Ramos (cell line): ENCODE results near the gene LAD1.

Source experiments
- in situ Hi-C: fragments of 300-500 bp; cut with MboI; formaldehyde crosslinking; loops from one replicate; pipeline ENCODE4 v1.14.3; 2022; ENCODE audit warnings: low sequenced_read_pairs; ENCODE audit not compliant: unreplicated experiment

Gene LAD1

DNA sequence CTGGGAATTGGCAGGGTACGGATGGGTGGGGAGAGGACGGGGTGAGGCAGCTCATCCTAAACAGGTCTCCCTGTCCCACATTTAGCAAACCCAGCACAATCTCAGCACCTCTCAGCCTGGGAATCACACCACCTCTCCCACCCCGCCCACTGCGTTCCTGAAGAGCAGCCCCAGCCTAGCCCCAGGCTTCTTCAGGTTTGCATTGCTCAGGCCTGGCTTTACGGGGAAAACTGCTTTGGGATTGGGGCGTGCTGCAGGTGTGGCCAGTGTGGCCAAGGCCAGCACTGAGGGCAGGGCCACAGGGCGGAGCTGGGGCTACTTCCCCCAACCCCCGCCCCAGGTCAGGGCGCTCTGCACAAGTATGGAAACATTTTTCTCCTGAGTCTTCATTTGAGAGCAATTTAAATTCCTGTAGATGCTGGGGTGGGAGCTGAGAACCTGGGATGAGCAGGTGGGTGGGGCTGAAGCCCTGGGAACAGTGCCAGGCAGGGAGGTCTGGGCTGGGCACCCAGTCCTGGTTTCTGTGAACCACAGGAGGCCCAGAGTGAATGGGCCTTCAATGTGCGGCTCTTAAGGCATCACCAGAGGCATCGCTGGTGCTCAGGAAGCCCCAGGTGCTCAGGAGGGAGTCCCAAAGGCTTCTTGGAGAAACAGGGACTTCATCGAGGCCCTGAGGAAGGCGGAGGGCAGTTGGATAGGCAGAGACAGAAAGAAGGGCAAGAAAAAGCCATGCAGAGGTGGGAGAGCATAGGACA is 45.8 kb downstream of the LAD1 start:
- in situ Hi-C loops = no loop called here

DNA sequence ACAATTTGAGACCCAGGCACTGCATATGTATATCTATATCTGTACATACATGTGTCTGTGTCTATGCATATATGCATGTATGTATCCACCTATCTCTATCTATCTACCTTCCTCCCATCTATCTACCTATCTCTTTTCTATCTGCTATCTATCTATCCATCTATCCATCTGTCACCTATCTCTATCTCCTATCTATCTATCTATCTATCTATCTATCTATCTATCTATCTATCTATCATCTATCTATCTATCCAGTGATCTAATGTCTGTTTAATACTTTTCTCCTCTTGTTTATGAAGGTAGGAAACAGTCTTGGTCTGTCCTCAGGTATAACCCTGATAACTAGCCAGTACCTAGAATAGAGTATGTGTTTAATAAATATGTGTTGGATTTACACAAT is 47.5 kb downstream of the LAD1 start:
- in situ Hi-C loops = no loop called here

DNA sequence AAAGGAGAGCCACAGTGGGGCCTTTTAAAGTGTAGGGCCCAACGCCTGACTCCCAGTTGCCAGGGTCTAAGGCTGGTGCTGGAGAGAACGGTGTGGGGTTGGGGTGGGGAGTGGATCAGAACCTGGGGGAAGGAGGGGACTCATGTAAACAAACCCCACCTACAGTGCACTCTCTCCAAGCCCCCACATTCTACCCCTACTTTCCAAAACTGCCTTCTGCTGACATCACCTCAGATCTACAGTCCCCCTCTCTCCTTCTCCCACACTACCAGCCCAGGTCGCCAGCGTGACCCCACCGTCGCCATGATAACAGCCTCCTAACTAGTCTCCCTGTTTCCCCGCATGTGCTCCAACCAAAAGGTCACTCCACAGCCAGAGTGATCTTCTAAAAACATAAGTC is 48.2 kb downstream of the LAD1 start:
- in situ Hi-C loops = no loop called here

DNA sequence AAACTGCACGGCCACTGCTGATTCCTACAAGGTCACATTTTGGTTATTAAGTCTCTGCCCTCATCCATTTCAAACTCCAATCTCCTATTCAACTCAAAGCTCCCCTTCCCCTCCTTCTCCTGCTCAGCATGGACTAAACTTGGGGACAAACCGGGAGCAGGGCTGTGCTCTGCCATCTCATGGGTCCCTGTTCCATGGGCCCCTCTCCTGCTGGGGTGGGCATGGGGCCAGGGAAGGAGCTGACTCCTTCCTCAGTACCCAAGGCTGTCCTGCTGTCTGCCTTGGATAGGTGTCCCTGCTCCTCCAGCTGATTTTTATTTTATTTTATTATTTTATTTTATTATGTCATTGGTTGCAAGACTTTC is 48.8 kb downstream of the LAD1 start:
- in situ Hi-C loops = no loop called here

DNA sequence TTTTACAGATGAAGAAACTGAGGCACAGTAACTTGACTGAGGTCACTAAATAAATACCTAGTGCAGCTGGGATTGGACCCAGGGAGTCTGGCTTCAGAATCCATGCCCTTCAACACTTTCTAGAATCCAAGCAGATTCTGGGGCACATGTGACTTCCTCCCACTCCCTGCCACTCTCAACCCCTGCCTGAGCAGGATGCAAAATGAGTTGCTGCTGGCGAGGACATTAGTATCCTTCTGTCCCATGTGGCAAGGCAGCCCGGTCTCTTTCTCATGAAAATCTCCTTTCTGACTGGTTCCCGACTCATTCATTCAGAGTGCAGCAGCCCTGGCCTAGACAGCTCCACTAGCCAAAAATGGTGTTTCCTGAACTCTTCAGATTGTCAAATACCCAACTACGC is 50.0 kb downstream of the LAD1 start:
- in situ Hi-C loops = no loop called here

DNA sequence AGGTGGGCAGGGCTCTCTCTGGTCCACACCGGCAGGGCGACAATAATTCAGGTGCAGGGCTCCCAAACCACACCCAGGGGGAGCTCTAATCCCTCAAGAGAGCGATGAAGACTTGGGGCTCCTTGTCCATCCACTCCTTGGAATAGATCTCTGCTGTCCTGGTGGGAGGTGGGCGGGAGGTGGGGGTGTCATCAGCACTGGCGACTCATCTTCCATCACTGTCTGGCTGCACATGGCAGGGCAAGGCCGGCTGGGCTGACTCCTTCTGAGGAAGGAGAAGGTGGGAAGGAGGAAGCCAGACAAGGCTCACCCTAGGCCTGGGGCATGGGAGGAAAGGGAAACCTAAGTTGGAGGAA is 50.9 kb downstream of the LAD1 start:
- in situ Hi-C loops = no loop called here

DNA sequence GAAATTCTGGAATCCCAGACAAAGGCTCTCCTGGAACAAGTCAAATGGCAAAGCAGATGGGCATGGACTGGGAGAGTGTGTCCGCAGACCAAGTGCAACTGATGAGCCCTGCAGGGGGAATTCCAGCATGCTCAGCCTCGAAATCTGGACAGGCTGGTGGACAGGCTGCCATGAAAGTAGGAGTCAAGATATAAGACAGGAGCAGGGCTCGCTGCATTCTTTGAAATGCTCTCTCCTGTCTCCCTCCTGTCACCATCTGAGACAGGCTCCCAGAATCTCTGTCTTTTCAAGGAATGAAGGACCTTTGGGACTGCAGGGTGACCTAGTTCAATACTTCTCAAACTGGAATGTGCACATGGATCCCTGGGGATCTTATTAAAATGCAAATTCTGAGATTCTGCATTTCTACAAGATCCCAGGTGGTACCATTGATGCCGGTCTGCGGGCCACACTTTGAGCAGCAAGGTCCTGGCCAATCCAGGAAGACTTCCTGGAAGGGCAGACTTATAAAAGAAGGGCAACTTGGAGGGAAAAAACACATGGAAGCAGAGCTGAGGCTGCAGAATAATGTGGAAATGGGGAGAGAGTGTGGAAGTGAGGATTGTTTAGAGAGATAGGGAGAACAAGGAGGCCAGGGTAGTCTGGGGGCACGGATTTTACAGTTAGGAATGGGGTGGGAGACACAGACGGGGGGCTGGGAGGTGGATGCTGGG is 51.5 kb downstream of the LAD1 start:
- in situ Hi-C loops = no loop called here

DNA sequence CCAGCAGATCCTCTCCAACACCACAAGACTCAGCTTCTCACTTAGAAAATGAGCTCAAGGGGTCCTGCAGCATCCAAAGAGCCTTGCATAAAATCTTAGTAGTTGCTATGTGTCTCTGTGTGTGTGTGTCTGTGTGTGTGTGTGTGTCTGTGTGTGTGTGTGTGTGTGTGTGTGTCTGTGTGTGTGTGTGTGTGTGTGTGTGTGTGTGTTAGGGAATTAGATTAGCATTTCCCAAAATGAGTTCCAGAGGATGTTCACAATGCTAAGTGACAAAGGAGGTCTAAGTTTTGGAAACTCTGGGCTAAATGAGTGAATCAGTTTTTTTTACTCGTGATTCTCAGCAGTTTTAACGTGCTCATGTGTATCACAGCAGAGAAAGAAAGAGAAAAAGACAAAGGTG is 52.1 kb downstream of the LAD1 start:
- in situ Hi-C loops = no loop called here

DNA sequence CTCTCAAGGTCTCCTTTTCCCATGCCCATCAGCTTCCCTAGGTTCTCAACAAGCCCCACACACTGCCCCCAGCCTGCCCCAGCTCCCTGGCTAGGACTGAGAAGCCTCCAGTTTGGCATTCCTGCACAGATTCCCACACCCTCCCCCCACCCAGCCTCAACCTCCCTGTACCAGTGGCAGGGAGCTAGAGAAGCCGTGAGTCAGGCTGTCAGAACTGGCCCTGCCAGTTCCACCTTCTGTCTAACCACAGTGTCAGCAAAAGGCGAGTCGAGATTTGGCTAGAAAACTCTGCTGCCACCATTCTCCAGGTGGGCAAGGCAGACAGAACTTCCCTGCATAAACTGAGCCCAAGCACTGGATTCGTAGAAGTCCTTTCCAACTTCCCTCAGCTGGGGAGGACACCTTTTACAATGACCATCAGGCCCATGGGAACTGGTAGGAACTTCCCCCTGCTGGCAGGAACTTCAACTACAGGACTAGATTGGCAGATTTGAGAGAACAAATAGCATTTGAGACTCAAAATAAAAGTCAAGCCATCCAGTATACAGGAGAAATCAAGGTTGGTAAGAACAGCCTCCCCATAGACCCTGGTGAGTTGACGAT is 52.7 kb downstream of the LAD1 start:
- in situ Hi-C loops = no loop called here

DNA sequence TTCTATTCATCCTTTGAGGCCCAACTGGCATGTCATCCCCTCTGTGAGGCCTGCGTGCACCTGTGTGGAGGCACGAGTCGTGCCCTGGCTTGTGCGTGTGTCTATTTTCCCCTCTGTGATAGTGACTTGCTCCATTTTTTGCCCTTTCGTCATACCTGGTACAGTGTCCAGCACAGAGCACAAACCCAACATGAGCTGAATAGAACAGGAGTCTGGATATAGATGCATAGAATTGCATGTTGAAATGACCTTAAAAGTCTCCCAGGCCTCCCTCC is 54.1 kb downstream of the LAD1 start:
- in situ Hi-C loops = no loop called here

DNA sequence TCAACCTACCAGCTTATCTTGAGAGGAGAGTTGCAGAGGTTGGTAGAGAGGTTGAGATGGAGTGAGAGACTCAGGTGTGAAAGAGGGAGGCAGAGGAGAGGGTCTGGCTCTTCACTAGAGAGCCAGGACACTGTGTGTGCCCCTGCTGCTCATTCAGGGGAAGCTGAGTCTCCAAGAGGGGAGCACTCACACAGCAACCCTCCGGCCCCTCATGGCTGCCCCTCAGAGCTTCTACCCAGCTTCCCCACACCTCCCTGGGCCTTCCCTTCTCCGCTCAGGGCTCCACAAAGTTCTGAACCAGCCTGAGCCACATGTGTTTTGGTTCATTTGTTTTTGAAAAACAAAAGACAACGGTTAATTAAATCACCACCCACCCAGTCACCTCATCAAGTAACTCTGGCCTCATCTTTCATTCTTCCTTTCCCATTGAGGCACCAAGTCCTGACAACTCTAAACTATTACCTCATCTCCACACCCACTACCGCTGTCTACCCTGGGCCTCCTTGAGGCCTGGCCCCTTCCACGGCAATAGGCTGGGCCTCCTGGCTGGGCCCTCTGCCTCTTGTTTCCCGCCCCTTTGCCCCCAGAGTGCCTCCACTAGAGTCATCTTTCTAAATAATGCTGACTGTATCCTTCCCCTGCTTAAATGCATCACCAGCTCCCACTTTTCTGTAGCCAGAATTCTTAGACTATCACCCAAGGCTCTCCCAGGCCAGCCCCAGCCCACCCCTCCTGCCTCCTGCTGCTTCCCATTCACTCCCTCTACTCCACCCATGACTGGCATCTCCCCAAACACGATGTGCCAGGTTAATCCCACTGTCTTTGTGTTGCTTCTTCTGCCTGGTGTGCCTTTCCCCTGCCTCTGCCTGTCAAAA is 54.7 kb downstream of the LAD1 start:
- in situ Hi-C loops = no loop called here

DNA sequence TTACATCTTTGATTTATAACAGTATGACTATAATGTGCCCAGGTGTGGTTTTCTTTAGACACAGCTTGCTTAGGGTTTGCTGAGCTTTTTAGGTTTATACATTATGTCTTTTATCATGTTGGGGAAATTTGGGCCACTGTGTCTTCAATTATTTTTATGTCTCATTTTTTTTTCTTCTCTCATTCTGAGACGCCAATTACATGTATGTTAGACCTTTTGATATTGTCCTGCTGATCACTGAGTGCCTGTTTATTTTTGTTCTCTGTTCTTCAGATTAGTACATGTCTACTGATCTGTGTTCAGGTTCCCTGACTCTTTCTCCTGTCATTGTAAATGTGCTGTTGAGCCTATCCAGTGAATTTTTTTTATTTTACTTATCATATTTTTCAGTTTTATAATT is 57.7 kb downstream of the LAD1 start:
- in situ Hi-C loops = no loop called here

DNA sequence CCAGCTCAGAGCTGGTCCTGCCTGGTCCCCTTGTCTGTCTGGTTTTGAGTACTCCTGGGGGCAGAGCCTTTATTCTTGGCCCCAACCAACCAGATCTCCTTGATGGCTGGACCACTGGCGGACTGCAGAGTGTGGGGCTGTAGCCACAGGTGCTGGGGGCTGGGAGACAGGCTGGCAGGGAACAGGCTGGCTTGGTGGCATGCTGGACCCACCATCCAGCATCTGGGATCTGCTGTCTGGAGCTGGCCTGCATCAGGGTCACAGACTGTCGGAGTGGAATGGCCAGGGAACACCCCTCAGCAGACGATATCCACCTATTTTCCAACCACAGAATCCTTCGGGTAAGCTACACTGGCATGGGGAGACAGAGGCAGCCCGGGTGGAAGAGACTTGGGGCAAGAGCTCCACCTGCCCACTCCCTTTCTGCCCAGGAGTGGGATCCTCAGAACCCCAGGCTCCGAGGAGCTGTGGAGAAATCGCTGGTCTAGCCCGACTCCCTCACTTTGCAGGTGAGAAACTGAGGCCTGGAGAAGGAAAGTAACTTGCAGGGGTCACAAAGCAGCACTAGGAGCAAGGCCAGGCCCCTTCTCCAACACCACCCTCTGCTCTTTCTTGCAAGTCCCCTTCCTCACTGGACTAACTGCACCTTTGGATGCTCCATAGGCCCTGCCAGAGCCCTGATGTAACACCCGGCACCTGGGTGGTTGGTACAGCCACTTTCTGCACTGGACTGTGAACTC is 62.2 kb downstream of the LAD1 start:
- in situ Hi-C loops = no loop called here

DNA sequence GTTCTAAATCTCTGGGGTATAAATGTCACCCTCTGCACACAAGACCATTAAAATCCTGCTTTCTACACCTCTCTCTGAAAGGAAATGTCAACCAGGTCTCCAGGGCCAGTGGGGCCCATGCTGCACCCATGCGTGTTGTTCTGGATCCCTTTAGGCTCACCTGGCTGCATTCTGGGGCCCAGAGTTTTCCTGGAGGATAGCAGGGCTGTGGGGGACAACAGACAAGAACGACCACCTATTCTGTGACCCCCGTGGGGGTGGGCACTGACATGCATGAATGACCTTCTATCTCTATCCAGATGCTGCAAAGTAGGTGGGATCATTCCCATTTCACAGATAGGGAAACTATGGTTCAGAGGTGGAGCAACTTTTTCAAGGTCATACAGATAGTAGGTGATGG is 63.2 kb downstream of the LAD1 start:
- in situ Hi-C loops = no loop called here

DNA sequence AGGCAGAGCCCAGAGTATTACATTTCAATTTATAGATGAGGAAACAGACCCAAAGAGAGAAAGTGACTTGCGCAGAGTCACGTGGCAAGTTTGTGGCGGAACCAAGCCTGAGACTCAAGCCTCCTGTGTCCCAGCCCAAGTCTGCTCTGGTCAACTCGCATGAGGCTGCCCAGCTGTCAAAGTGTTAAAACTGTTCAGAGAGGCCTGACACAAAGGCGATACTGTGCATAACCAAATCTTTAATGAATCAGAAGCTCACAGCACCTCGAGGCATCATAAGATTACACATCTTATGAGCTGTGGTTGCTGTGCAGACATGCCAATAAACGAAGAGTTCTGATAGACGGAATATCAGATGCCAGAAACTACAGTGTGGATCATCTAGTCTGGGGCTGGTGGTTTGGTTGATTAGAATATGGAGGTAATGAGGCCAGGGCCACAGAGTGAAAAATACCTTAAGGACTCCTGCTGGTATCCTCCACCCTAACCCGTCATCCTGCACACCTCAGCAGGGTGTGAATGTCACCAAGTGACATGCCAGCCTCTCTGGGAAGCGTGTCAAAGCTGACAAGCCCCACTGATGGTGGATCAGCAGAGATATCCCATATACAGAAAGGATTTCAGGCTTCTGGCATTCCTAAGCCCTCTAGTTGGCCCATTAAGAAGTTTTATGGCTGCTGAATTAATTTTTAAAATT is 63.8 kb downstream of the LAD1 start:
- in situ Hi-C loops = no loop called here

DNA sequence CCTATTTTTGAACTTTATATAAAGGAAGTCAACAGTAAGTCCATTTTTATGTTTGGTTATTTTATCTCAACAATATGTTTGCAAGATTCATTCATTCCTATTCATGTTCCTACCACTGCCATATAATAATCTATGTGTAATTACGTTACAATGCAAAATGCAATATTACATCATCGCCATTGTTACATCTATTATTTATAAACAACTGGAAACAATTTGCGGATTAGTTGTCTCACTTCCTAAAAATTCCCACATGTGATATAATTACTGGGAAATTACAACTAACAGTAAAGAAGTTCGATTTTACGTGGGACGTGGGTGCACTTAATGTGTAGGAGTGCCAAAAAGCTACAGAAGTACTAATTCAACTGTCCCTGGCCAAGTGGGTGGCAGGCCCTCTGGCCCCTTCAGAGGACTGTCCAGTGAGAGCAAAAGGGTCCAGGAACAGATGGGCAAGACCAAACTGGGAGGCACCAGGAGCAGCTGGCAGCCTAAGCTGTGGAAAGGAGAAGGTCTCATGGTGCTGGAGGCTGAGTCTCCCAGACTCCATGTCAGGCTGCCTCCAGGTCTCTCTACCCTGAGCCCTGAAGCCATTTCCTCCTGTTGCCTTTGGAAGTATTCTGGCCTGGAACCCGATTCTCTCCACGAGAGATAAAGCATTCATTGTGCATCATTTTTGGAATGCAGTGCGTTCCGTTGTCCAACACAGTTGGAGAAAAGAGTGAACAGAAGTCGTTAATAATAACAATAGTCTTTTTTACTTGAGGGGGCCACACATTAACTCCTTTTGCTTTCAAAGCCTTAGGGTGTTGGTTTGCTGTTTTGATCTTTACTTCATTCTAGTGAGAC is 64.6 kb downstream of the LAD1 start:
- in situ Hi-C loops = no loop called here

DNA sequence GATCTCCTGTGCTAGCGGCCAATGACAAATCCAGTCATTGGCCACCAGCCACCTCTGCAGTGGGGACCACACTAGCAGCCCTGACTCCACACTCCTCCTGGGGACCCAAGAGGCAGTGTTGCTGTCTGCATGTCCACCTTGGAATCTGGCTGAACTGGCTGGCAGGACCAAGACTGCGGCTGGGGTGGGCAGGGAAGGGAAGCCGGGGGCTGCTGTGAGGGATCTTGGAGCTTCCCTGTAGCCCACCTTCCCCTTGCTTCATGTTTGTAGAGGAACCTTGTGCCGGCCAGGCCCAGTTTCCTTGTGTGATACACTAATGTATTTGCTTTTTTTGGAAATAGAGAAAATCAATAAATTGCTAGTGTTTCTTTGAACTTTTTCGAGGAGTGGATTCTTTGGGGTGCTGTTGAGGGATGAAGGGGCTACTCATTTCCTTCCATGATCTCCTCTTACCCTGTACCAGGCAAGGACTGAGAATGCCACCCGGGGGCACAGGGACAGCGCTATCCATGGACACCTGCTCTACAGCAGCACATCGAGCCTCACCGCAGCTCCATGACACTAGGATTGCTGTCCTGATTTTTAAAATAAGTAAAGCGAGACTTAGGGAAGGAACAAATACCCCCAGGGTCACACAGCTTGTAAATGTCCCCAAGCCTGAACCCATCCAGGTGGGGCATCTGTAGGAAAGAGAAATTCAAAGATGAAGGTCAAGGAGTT is 66.3 kb downstream of the LAD1 start:
- in situ Hi-C loops = no loop called here

DNA sequence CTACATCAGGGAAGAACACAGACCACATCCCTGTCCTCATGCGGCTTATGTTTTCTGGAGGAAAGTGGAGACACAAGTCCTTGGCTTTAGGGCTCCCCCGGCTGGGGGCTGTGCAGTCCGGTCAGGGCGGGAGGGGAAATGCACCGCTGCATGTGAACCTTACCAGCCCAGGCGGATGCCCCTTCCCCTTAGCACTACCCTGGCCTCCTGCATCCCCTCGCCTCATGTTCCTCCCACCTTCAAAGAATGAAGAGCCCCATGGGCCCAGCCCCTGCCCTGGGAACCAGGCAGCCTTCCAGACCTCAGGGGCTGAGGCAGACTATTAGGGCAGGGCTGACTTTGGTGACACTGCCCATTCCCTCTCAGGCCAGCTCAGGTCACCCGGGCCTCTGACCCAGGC is 67.1 kb downstream of the LAD1 start:
- in situ Hi-C loops = no loop called here
